Ramos (cell line): Measurements from ENCODE around the gene STH.
"Not testable (repeated sequence)": the region's sequence is repeated elsewhere in the genome, so short reads cannot be mapped to it uniquely, and the experiment has no call there.

Experiments
- in situ Hi-C: fragments of 300-500 bp; cut with MboI; formaldehyde crosslinking; loops from one replicate; pipeline ENCODE4 v1.14.3; 2022; ENCODE audit warnings: low sequenced_read_pairs; ENCODE audit not compliant: unreplicated experiment

The STH gene

GRCh38 chr17:45998987-45999899 lies at the start of gene STH:
TSS of gene STH (plus strand) at chr17:45999250. CDS start at chr17:45999280, 30 bp downstream.
- in situ Hi-C loops = no loop called here

DNA sequence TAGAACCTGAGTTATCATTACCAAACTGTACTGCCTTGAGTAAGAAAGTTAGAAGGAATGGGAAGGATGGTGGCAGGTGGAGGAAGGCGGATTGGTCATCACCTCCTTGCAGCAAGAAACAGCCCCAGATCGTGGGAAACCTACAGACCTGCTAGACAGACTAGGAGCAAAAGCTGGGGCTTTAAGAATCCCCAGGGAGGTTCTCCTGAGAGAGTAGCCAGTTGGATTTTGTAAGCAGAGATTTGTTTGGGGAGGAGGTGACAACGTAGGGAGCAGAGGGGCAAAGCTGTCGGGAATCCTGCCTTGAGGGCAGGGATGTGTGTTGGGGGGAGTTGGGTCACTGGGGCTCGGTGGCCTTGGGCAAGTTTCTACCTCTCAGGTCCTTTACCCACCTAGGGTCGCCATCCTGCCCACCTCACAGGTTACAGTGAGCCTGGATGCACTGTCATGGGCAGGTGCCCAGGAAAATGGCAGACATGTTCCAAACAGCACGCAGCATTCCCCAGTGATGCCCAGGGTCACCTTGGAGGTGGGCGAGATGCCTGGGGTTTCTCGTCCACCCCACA lies 49.2 kb upstream of the STH start:
- in situ Hi-C loops = no loop called here

GRCh38 chr17:45950888-45951287 lies 48.2 kb upstream of the STH start:
- in situ Hi-C loops = no loop called here

DNA sequence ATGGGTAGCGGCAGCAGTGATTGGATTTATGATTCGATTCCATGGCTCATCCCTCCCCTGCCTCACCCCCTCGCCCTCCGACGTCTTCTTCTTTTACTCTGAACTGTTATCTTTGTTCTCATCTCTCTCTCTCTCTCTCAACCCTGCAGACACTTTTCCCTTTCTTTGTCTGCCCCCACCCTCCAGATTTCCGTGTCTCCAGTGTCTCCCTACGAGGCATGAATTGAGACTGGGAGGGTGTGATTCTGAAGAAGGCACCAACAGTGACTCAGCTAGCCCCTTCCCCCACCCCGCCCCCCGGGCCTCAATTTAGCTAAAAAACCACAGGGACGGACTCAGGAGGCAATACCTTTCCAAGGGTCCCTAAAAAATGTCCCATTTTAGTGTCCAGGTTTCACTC lies 47.6 kb upstream of the STH start:
- in situ Hi-C loops = no loop called here

DNA sequence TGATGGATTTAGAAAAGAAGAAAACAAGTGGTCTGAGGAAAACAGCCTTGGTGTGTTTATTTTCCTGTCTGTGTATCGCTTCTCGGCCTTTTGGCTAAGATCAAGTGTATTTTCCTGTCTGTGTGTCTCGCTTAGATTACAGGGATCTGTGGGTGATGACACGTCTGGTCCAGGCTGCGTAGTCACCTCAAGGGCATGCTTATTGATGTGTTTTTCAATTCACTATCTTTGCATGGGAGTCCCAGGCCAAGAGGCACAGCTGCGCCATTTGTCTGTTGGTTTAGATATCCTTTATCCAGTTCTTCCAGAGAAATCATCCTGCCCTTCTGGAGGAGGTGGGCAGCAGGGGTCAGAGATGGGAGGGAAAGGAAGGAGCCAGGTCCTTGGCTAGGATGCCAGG lies 47.1 kb upstream of the STH start:
- in situ Hi-C loops = no loop called here

- in situ Hi-C loops = no loop called here
Observed at GRCh38 chr17:45952814-45953320, 46.2 kb upstream of the STH start.

GRCh38 chr17:45953561-45953960 lies 45.5 kb upstream of the STH start:
- in situ Hi-C loops = no loop called here

DNA sequence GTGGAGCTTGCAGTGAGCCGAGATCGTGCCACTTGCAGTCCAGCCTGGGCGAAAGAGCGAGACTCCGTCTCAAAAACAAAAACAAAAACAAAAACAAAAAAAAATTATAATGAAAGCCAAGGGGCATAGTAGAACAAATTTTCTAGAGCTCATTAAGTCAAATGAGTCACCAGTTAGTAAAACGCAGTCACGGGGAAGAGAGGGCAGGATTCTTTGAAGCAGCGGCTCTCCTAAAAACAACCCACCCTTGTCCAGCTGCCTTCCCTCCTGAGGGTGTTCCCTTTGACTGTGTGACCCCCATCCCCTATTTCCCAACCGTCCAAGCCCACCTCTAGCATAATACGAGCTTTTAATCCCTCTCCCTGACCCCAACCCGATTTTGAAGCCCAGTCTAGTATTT lies 44.1 kb upstream of the STH start:
- in situ Hi-C loops = no loop called here

- in situ Hi-C loops = no loop called here
Observed at GRCh38 chr17:45955326-45955725, 43.7 kb upstream of the STH start.

DNA sequence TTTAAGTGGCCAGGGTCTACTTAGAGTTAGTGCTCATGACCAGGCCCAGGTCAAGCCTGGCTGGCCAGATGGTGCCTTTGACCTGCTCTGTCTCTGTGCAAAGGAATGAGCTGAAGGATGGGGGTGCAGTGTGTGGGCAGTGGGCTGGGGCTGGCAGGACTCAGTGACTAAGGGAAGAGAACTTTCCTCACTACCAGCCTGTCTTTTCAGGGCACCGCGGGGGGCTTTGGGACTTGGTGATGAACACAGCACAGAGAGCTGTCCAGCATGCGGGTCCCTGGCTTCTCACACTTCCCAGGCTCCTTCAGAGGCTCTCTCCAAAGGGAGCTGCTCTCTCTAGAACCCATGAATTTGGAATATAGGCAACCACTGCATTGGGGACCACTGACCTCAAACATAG lies 43.0 kb upstream of the STH start:
- in situ Hi-C loops = no loop called here

DNA sequence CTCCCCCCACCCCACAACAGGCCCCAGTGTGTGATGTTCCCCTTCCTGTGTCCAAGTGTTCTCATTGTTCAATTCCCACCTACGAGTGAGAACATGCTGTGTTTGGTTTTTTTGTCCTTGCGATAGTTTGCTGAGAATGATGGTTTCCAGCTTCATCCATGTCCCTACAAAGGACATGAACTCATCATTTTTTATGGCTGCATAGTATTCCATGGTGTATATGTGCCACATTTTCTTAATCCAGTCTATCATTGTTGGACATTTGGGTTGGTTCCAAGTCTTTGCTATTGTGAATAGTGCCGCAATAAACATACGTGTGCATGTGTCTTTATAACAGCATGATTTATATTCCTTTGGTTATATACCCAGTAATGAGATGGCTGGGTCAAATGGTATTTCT lies 42.3 kb upstream of the STH start:
- in situ Hi-C loops = not testable (repeated sequence)

- in situ Hi-C loops = no loop called here
Observed at GRCh38 chr17:45958307-45958706, 40.7 kb upstream of the STH start.

- in situ Hi-C loops = no loop called here
Observed at GRCh38 chr17:45958994-45959665, 39.9 kb upstream of the STH start.

DNA sequence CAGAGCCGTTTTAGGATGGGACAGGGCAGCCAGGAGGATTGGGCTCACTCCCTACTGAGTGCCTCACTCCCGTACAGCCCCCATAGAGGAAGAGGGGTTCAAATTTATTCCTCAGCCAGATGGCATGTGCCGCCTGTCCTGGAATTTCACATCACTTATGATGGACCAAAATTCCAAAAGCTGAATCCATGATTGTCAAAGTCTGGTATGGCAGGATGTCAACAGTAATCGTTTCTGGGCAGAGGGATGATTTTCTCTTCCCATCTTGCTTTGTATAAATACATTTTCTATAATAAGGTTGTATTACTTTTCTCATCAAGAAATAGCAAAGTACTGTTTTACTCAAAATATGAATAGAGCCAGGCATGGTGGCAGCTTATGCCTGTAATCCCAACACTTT lies 38.7 kb upstream of the STH start:
- in situ Hi-C loops = no loop called here

GRCh38 chr17:45961206-45961605 lies 37.8 kb upstream of the STH start:
- in situ Hi-C loops = no loop called here

- in situ Hi-C loops = no loop called here
Observed at GRCh38 chr17:45962221-45962972, 36.7 kb upstream of the STH start.

DNA sequence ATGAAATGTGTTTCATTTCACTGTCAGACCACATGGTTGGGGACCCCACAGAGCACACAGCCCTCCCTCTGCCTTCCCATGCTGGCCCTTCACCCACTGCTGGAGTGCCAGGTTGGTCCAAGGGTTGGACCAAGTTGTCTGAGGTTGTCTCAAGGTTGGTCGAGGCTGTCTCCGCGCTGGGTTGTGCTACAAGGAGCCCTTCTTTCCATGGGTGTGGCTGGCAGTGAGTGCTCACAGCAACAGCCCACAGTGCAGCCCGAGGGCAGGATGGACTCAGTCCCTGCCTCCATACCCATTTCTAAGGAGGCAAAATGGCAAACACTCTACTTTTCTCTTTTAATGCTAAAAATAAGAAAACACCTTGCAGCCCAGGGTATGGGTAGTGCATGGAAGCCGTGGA lies 35.8 kb upstream of the STH start:
- in situ Hi-C loops = no loop called here

DNA sequence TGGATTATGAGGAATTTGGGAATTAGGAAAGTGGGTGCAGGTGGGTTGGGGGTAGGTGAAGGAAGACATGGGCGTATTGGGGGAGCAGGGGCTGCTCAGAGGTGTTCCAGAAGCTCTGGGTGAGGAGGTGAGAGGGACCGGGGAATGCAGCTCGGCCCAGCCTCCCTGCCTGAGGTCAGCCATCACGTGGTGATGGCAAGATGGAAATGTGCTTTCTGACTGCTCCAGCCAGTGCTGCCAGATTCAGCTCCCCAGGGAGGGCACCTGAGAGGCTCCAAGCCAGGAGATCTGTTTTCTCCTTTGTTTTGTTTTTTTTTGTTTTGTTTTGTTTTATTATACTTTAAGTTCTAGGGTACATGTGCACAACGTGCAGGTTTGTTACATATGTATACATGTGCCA lies 35.2 kb upstream of the STH start:
- in situ Hi-C loops = no loop called here

DNA sequence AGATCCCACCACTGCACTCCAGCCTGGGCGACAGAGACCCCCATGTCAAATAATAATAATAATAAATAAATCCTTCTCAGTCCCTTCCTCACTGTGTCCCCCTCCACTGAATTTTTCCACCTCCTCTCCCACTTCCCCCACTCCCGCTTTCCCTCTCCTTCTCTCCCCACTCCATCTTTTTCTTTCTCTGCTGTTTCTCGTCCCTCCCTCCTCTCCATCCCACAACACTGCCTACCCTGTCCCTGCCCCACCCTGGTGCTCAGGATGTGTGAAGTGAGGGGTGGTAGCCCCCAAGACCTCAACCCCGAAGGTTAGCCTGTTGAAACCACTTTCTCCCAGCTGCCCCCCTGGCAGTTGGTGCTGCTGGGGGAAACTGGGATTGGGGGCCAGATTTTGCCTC lies 34.4 kb upstream of the STH start:
- in situ Hi-C loops = no loop called here

DNA sequence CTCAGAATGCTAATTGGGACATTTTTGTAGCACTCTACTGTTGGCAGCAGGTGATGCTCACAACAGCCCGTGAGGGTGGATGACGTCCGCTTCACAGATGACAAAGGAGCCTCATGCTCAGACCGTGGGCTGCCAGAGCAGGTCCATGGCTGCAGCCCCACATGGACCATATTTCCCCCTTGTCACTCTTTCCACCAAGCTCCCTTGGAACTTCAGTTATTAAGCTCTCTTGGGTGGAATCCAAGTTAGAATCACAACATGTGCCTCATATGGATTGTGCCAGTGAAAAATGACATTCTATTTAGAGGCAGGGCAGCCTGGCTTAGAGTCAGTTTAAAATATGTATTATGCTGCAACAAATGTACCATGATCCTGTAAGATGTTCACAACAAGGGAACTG lies 33.2 kb upstream of the STH start:
- in situ Hi-C loops = no loop called here
